ENCODE measurements around the gene POMC.

POMC gene

DNA sequence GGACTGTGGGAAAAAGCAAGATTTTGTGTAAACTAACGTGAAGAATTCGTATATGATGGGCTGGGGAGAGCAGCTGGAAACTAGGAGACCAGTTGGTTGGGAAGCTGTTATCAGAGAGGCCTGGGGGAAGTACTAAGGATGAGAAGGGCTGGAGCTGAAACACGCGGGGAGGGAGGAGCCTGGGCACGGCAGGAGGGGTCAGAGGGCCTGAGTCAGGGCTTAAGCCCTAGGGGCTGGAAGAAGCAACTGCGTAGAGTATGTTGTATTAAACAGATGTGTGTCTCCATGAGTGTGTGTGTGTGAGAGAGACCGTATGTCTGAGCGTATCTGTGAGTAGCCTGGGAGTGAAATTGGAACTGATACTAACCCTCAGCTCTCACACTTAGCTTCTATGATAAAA is 8.4 kb downstream of the POMC start:
- Histone ChIP-seq H3K9me2 (replicated peaks; ENCODE audit: control insufficient read depth, low read length) (no peaks in the 10 kb centered on the region), H3K4me2 (ENCODE audit: low read length) (no peak overlapping the region), H3F3A (ENCODE audit: control insufficient read depth, insufficient read depth) (no peaks in the 10 kb centered on the region), H3K27me3 (ENCODE audit: control insufficient read depth, low read length) (peaks cover 32% of the 10 kb centered on the region), H4K20me1 (ENCODE audit: control insufficient read depth, insufficient read depth, low read depth, low read length) (no peaks in the 10 kb centered on the region), H3K4me1 (ENCODE audit: control insufficient read depth, low read length) (peaks cover 3% of the 10 kb centered on the region; the same call in 1 of the 2 replicates), H3K4me3 (ENCODE audit: low read length) (no peak overlapping the region), H3K9me3 (ENCODE audit: control insufficient read depth, insufficient read depth, low read length) (no peaks in the 10 kb centered on the region), H3K79me2 (ENCODE audit: control insufficient read depth, low read length) (no peaks in the 10 kb centered on the region), H3K36me3 (ENCODE audit: control insufficient read depth, low read length) (no peaks in the 10 kb centered on the region), H3K27ac (ENCODE audit: low read depth, low read length) (no peak overlapping the region)
- TF ChIP-seq CTCF (IDR thresholded peaks at IDR 0.05; ENCODE audit: low read depth, low read length, poor library complexity, severe bottlenecking) (no peak), EZH2phosphoT487 (IDR thresholded peaks at IDR 0.05; ENCODE audit: borderline replicate concordance, low read length) (no peak)

GRCh38 chr2:25158096-25158852 is 10.1 kb downstream of the POMC start:
- peaks cover 23% of the 10 kb centered on the region for H3K27me3 ChIP-seq (ENCODE audit: control insufficient read depth, low read length)
- H3K4me2 ChIP-seq (ENCODE audit: low read length): no peak overlapping the region
- no peak overlapping the region for H3K4me3 ChIP-seq (ENCODE audit: low read length)
- TF ChIP-seq EZH2phosphoT487 (IDR thresholded peaks at IDR 0.05; ENCODE audit: borderline replicate concordance, low read length) (no peak), CTCF (IDR thresholded peaks at IDR 0.05; ENCODE audit: low read depth, low read length, poor library complexity, severe bottlenecking) (no peak)
- no peaks in the 10 kb centered on the region for H3K36me3 ChIP-seq (ENCODE audit: control insufficient read depth, low read length)
- H3K9me3 ChIP-seq (ENCODE audit: control insufficient read depth, insufficient read depth, low read length): no peaks in the 10 kb centered on the region
- H3K79me2 ChIP-seq (ENCODE audit: control insufficient read depth, low read length): no peaks in the 10 kb centered on the region
- no peaks in the 10 kb centered on the region for H3K9me2 ChIP-seq (replicated peaks; ENCODE audit: control insufficient read depth, low read length)
- H3K4me1 ChIP-seq (ENCODE audit: control insufficient read depth, low read length): peaks cover 3% of the 10 kb centered on the region; the same call in 1 of the 2 replicates
- H4K20me1 ChIP-seq (ENCODE audit: control insufficient read depth, insufficient read depth, low read depth, low read length): no peaks in the 10 kb centered on the region
- no peaks in the 10 kb centered on the region for H3F3A ChIP-seq (ENCODE audit: control insufficient read depth, insufficient read depth)
- no peak overlapping the region for H3K27ac ChIP-seq (ENCODE audit: low read depth, low read length)

DNA sequence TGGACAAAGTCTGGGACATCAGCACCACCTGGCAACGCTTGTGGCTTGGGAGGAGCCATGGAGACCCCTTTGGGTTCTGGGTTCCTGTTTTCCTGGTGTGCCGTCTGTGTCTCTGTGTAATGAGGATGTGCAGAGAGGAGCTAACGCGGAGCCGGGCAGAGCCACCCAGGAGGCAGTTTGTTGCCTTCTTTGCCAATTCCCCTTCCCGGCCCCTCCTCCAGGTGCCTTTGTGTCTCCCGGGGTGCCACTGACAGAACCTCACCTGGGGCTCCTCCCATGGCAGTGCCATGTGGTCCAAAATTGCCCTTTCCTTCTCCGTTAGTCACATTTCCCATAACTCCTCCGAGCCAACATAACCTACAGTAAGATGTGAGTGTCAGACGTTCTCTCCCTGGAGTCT is 13.0 kb downstream of the POMC start:
- Histone ChIP-seq H4K20me1 (ENCODE audit: control insufficient read depth, insufficient read depth, low read depth, low read length) (no peaks in the 10 kb centered on the region), H3K9me2 (replicated peaks; ENCODE audit: control insufficient read depth, low read length) (no peaks in the 10 kb centered on the region), H3K79me2 (ENCODE audit: control insufficient read depth, low read length) (no peaks in the 10 kb centered on the region), H3K36me3 (ENCODE audit: control insufficient read depth, low read length) (no peaks in the 10 kb centered on the region), H3K4me1 (ENCODE audit: control insufficient read depth, low read length) (no peaks in the 10 kb centered on the region), H3F3A (ENCODE audit: control insufficient read depth, insufficient read depth) (no peaks in the 10 kb centered on the region), H3K9me3 (ENCODE audit: control insufficient read depth, insufficient read depth, low read length) (no peaks in the 10 kb centered on the region), H3K4me2 (ENCODE audit: low read length) (no peak overlapping the region), H3K27ac (ENCODE audit: low read depth, low read length) (no peak overlapping the region), H3K4me3 (ENCODE audit: low read length) (no peak overlapping the region), H3K27me3 (ENCODE audit: control insufficient read depth, low read length) (peaks cover 17% of the 10 kb centered on the region; the same call in 1 of the 2 replicates)
- TF ChIP-seq EZH2phosphoT487 (IDR thresholded peaks at IDR 0.05; ENCODE audit: borderline replicate concordance, low read length) (no peak), CTCF (IDR thresholded peaks at IDR 0.05; ENCODE audit: low read depth, low read length, poor library complexity, severe bottlenecking) (no peak)
